Upper lobe of right lung (tissue), 1 donor: Measurements from ENCODE around the gene ZSCAN23. TPM values are rescaled to one million over a fixed set of nuclear protein-coding genes. Genes with fewer than 3 reads are reported as not detected.

Experiments used
- ATAC-seq: fragments of 200-7000 bp; cut with Tn5 transposase; one replicate; pipeline ENCODE4 v1.9.1; 2020; ENCODE audit warnings: mild to moderate bottlenecking, moderate library complexity
- DNase-seq: peaks from one replicate; pipeline ENCODE4 v3.0.0-alpha.2; 2020
- H3K27ac ChIP-seq: fragments of 200-600 bp; one replicate; pipeline ENCODE4 v1.8.0; 2022
- H3K27me3 ChIP-seq: fragments of 200-600 bp; one replicate; pipeline ENCODE4 v1.8.0; 2022; ENCODE audit warnings: mild to moderate bottlenecking
- H3K36me3 ChIP-seq: fragments of 200-600 bp; one replicate; pipeline ENCODE4 v1.8.0; 2022
- H3K4me1 ChIP-seq: fragments of 200-600 bp; one replicate; pipeline ENCODE4 v1.8.0; 2022
- H3K4me3 ChIP-seq: fragments of 200-600 bp; one replicate; pipeline ENCODE4 v1.8.0; 2022; ENCODE audit warnings: mild to moderate bottlenecking
- H3K9me3 ChIP-seq: fragments of 200-600 bp; one replicate; pipeline ENCODE4 v1.8.0; 2022
- intact Hi-C: fragments of 100-400 bp; cut with DNase I; formaldehyde crosslinking; loops from one replicate; pipeline ENCODE4 v1.11.0; 2022
- total RNA-seq: library from RNA; stranded (reverse); fragmentation: NEBNext Ultra II Directional; extraction: Animal tissue kit (Norgen Biotek cat#: 25700); gene quantifications from one replicate; pipeline ENCODE4 v1.2.1, GENCODE V29; 2021
- TF ChIP-seq, protein P1 (sequence below): fragments of 200-600 bp; IDR thresholded peaks from one replicate; pipeline ENCODE4 v1.8.0; 2022; ENCODE audit warnings: antibody characterized with exemption
- donor health status: DM: no; HTN: yes; CAD: no; lungs with severe emphysema.

The ZSCAN23 gene
- total RNA-seq, 1 donor from 2014 or later: 2.2 TPM

DNA sequence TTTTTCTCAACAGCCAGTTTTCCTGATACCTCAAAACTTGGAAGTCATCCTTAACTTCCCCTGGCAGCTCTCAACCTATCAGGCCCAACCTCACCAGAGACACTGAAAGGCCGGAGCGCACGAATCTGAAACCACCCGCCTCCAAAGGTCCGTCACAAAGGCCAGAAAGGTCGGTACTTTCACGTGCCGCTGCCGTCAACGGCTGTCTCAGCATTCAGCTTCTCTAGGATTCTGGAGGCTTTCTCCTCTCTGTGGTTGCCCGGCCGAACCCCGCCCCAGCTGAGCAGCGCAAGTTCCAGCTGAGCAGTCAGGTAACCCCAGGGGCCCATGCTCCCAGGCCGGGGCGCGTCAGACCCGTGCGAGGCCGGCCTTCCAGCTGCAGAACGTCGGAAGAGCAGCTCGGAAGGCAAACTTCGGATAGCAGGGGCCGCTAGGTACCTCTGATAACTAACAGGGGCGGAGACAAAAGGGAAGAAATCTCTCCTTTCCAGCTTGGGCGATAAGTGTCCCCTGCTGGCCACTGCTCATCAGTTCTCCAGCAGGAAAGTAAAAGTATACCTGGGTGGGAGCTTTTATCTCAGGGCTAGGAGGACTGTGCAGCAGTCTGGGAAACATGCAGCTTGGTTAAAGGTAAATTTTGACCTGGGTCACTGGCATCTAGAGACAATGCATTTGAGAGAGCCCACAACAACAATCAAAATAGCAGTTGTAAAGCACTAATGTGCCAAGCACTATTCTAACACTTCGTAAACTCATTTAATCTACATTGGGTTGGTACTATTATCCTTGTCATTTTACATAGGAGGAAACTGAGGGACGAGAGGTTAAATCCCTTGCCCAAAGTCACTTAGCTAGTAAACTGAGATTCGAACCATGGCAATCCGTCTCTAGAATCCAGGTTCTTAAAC is 59.8 kb downstream of the ZSCAN23 start:
- Histone ChIP-seq H3K4me1 (peaks cover 10% of the 10 kb centered on the region), H3K36me3 (peaks cover 30% of the 10 kb centered on the region), H3K27ac (peak overlapping the region; percentile 76), H3K27me3 (no peaks in the 10 kb centered on the region), H3K9me3 (no peaks in the 10 kb centered on the region), H3K4me3 (peak overlapping the region; percentile 53)
- ATAC-seq (peak; percentile 100), DNase-seq (peak; percentile 93)
- intact Hi-C loops: no loop called here
- TF ChIP-seq, protein P1, sequence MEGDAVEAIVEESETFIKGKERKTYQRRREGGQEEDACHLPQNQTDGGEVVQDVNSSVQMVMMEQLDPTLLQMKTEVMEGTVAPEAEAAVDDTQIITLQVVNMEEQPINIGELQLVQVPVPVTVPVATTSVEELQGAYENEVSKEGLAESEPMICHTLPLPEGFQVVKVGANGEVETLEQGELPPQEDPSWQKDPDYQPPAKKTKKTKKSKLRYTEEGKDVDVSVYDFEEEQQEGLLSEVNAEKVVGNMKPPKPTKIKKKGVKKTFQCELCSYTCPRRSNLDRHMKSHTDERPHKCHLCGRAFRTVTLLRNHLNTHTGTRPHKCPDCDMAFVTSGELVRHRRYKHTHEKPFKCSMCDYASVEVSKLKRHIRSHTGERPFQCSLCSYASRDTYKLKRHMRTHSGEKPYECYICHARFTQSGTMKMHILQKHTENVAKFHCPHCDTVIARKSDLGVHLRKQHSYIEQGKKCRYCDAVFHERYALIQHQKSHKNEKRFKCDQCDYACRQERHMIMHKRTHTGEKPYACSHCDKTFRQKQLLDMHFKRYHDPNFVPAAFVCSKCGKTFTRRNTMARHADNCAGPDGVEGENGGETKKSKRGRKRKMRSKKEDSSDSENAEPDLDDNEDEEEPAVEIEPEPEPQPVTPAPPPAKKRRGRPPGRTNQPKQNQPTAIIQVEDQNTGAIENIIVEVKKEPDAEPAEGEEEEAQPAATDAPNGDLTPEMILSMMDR: peak; percentile 52

Other genes starting within 250 kb of the ZSCAN23 start
- 13.5 TPM for gene ZSCAN9, start 218.2 kb downstream of the ZSCAN23 start, total RNA-seq
- gene ZKSCAN4, start 191.2 kb downstream of the ZSCAN23 start, total RNA-seq: 4.5 TPM
- 0.87 TPM for gene NKAPL, start 184.2 kb downstream of the ZSCAN23 start, total RNA-seq
- gene ZSCAN26, start 176.3 kb downstream of the ZSCAN23 start, total RNA-seq: 11.3 TPM
- gene PGBD1, start 161.9 kb downstream of the ZSCAN23 start, total RNA-seq: 3.1 TPM
- 28.5 TPM for gene ZSCAN31, start 107.3 kb downstream of the ZSCAN23 start, total RNA-seq
- gene ZKSCAN3, start 93.5 kb downstream of the ZSCAN23 start, total RNA-seq: 7.3 TPM
- 5.6 TPM for gene ZSCAN12, start 43.7 kb downstream of the ZSCAN23 start, total RNA-seq
- not detected for gene GPX6, start 72.3 kb upstream of the ZSCAN23 start, total RNA-seq
- not detected for gene GPX5, start 82.4 kb upstream of the ZSCAN23 start, total RNA-seq